GM12878 (cell line): Measurements from ENCODE around the gene COG2. TPM values are rescaled to one million over a fixed set of nuclear protein-coding genes. Genes with fewer than 3 reads are reported as not detected.

Source experiments
- ATAC-seq: fragments of 200-7000 bp; cut with Tn5 transposase; 3 replicates; pipeline ENCODE4 v1.9.1; 2020; ENCODE audit warnings: mild to moderate bottlenecking, moderate library complexity
- BruUV-seq: library from RNA; stranded (reverse); fragments of 400-500 nt; replicated peaks from 2 replicates; lab custom pipeline; 2021; lab: Mats Ljungman, UMichigan
- CTCF ChIA-PET: fragments of 300-600 bp; sonication (Branson Sonifier 250); formaldehyde crosslinking; extraction: SDS; loops from one replicate; lab custom pipeline; 2021; ENCODE audit warnings: inconsistent platforms; lab: Yijun Ruan, JAX
- POLR2A ChIA-PET: fragments of 350-600 bp; formaldehyde crosslinking; extraction: SDS; loops from one replicate; lab custom pipeline; 2021; ENCODE audit warnings: inconsistent platforms; lab: Charles Lee
- RAD21 ChIA-PET: fragments of 300-600 bp; sonication (Branson Sonifier 250); formaldehyde crosslinking; loops from one replicate; lab custom pipeline; 2023; ENCODE audit warnings: antibody characterized with exemption; ENCODE audit not compliant: unreplicated experiment; lab: Charles Lee
- SMC1A ChIA-PET: fragments of 300-600 bp; sonication (Branson Sonifier 250); formaldehyde crosslinking; loops from one replicate; lab custom pipeline; 2023; ENCODE audit not compliant: unreplicated experiment, uncharacterized antibody; lab: Charles Lee
- DNase-seq: peaks from one replicate; pipeline ENCODE4 v3.0.0-alpha.2; 2011; ENCODE audit warnings: low read depth, low spot score
- FAIRE-seq: peaks from 3 replicates; lab custom pipeline; 2011; peaks lifted over from hg19 to GRCh38; lab: Jason Lieb, UNC
- H2AFZ ChIP-seq: 2 replicates; pipeline ENCODE4 v1.6.0; 2011; ENCODE audit warnings: low read depth, low read length, control low read depth; ENCODE audit not compliant: control insufficient read depth
- H3K27ac ChIP-seq: 2 replicates; pipeline ENCODE4 v1.5.1; 2011; ENCODE audit warnings: control low read depth; ENCODE audit not compliant: control insufficient read depth, insufficient read depth
- H3K27me3 ChIP-seq, 2 experiments: replicated peaks in 1 of 2; 2 replicates each; pipeline versions ENCODE4 v1.6.0 to v1.6.1; 2011; ENCODE audit warnings: low read length in 1 of 2; ENCODE audit not compliant: control insufficient read depth in 2 of 2, insufficient read depth in 2 of 2
- H3K36me3 ChIP-seq, 2 experiments: 2 replicates each; pipeline ENCODE4 v1.5.1; 2011; ENCODE audit warnings: low read length in 1 of 2; ENCODE audit not compliant: control insufficient read depth in 2 of 2, insufficient read depth in 2 of 2
- H3K4me1 ChIP-seq: 2 replicates; pipeline ENCODE4 v1.6.1; 2011; ENCODE audit warnings: mild to moderate bottlenecking, low read length, moderate library complexity, mixed read lengths; ENCODE audit not compliant: control insufficient read depth, insufficient read depth
- H3K4me2 ChIP-seq: 2 replicates; pipeline ENCODE4 v1.6.0; 2011; ENCODE audit warnings: control low read depth; ENCODE audit not compliant: control insufficient read depth, insufficient read depth
- H3K4me3 ChIP-seq: fragments of 200-600 bp; sonication (generic); 2 replicates; pipeline ENCODE4 v1.5.1; 2016
- H3K79me2 ChIP-seq: 2 replicates; pipeline ENCODE4 v1.6.0; 2011; ENCODE audit warnings: low read length; ENCODE audit not compliant: control insufficient read depth, insufficient read depth
- H3K9ac ChIP-seq: 2 replicates; pipeline ENCODE4 v1.8.0; 2011; ENCODE audit warnings: low read length, control low read depth, mixed read lengths; ENCODE audit not compliant: control insufficient read depth, insufficient read depth
- H3K9me3 ChIP-seq: replicated peaks from 3 replicates; pipeline ENCODE4 v1.5.1; 2011; ENCODE audit warnings: mild to moderate bottlenecking, low read length; ENCODE audit not compliant: control insufficient read depth, insufficient read depth
- H4K20me1 ChIP-seq: 2 replicates; pipeline ENCODE4 v1.6.0; 2011; ENCODE audit not compliant: control insufficient read depth, insufficient read depth
- BMI1 ChIP-seq: fragments of 450-650 bp; IDR thresholded peaks from 2 replicates; pipeline ENCODE4 v1.6.1; 2016; ENCODE audit warnings: mild to moderate bottlenecking, moderate library complexity, borderline replicate concordance
- CBX5 ChIP-seq: sonication (generic); IDR thresholded peaks from 2 replicates; pipeline ENCODE4 v1.6.1; 2016; ENCODE audit warnings: low read depth, moderate library complexity, mild to moderate bottlenecking, inconsistent platforms
- CHD4 ChIP-seq: fragments of 200-600 bp; sonication (generic); IDR thresholded peaks from 2 replicates; pipeline ENCODE4 v1.6.1; 2016; ENCODE audit warnings: mild to moderate bottlenecking
- FOXM1 ChIP-seq: IDR thresholded peaks from 2 replicates; pipeline ENCODE4 v1.6.1; 2012; ENCODE audit warnings: low read depth, mild to moderate bottlenecking, inconsistent platforms, low read length, moderate library complexity
- HDGF ChIP-seq: fragments of 450-650 bp; IDR thresholded peaks from 2 replicates; pipeline ENCODE4 v1.6.1; 2016; ENCODE audit warnings: antibody characterized with exemption
- IKZF2 ChIP-seq, 2 experiments: fragments of 450-650 bp; IDR thresholded peaks; 2 replicates each; pipeline ENCODE4 v1.6.1; 2017; ENCODE audit warnings: mild to moderate bottlenecking in 2 of 2, moderate library complexity in 2 of 2
- KDM1A ChIP-seq: fragments of 200-600 bp; sonication (generic); IDR thresholded peaks from 2 replicates; pipeline ENCODE4 v1.6.1; 2016; ENCODE audit warnings: borderline replicate concordance
- MYB ChIP-seq: fragments of 150-350 bp; IDR thresholded peaks from 2 replicates; pipeline ENCODE4 v1.6.1; 2014; ENCODE audit warnings: mild to moderate bottlenecking, low read depth, low read length, borderline replicate concordance
- PML ChIP-seq: IDR thresholded peaks from 2 replicates; pipeline ENCODE4 v1.6.1; 2012; ENCODE audit warnings: low read length, inconsistent platforms
- POLR2AphosphoS2 ChIP-seq: IDR thresholded peaks from 2 replicates; pipeline ENCODE4 v1.6.1; 2011; ENCODE audit warnings: low read depth, mild to moderate bottlenecking, low read length, improper control_type of control experiment, moderate library complexity
- RAD51 ChIP-seq: fragments of 450-650 bp; IDR thresholded peaks from 2 replicates; pipeline ENCODE4 v1.6.1; 2016; ENCODE audit warnings: moderate library complexity, mild to moderate bottlenecking, inconsistent platforms
- RB1 ChIP-seq: fragments of 450-650 bp; formaldehyde crosslinking; IDR thresholded peaks from 2 replicates; pipeline ENCODE4 v1.6.1; 2017; ENCODE audit warnings: mild to moderate bottlenecking, borderline replicate concordance
- YY1 ChIP-seq: IDR thresholded peaks from 2 replicates; pipeline ENCODE4 v1.6.1; 2011; ENCODE audit warnings: low read depth, mild to moderate bottlenecking, low read length
- ZBED1 ChIP-seq: IDR thresholded peaks from 2 replicates; pipeline ENCODE4 v1.6.1; 2016; ENCODE audit warnings: borderline replicate concordance
- ZNF217 ChIP-seq: fragments of 450-650 bp; IDR thresholded peaks from 2 replicates; pipeline ENCODE4 v1.6.1; 2017; ENCODE audit warnings: antibody characterized with exemption, mild to moderate bottlenecking
- ZNF592 ChIP-seq: fragments of 450-650 bp; IDR thresholded peaks from 2 replicates; pipeline ENCODE4 v1.6.1; 2017; ENCODE audit warnings: mild to moderate bottlenecking, moderate library complexity
- WGBS: methylation state at CpG from one replicate; pipeline ENCODE4 v1.1.6; 2016; ENCODE audit warnings: low lambda C conversion rate; ENCODE audit not compliant: insufficient replicate concordance, insufficient coverage; ENCODE audit errors: missing lambda C conversion rate; 5-methylcytosine and 5-hydroxymethylcytosine counted together
- in situ Hi-C: fragments of 300-500 bp; cut with MboI; formaldehyde crosslinking; loops from 9 replicates; pipeline ENCODE4 v1.14.3; 2018; ENCODE audit warnings: mixed read lengths
- intact Hi-C: fragments of 100-400 bp; cut with micrococcal nuclease; formaldehyde crosslinking; loops from one replicate; pipeline ENCODE4 v1.14.2; 2022; ENCODE audit not compliant: unreplicated experiment
- polyA plus RNA-seq, 11 experiments: library from polyadenylated mRNA; depleted of rRNA in 4 of 11; unstranded in 6 of 11; stranded (reverse) in 5 of 11; fragments of >200 nt; fragmentation: Nextera tagmentation in 4 of 11; fragmentation: Illumina TruSeq in 1 of 11; extraction: Ambion mirVana in 4 of 11; extraction: Trizol in 1 of 11; gene quantifications; 1 replicate in 1 of 11; 2 replicates in 10 of 11; pipeline versions ENCODE4 v1.2.1 to v1.2.3, GENCODE V29; 2011 to 2016; ENCODE audit warnings: inconsistent platforms in 2 of 11, missing spikeins in 2 of 11, low read depth in 1 of 11
- total RNA-seq, 4 experiments: library from RNA; depleted of rRNA in 3 of 4; stranded (reverse); fragments of >200 nt in 3 of 4; fragmentation: Illumina TruSeq in 1 of 4; extraction: Trizol in 1 of 4; gene quantifications; 2 replicates each; pipeline versions ENCODE4 v1.2.1 to v1.2.3, GENCODE V29; 2013 to 2021

COG2 gene
- total and polyA plus RNA-seq, 10 of the 15 experiments (the other 5 are each of a cell fraction or from before 2014, with no cell fraction given), result 15.0 to 31.5 (median 28.3) TPM

- TF ChIP-seq MYB (no peak), RAD51 (no peak), ZNF217 (no peak)
These were observed 50.9 kb downstream of the COG2 start (continued) for GRCh38 chr1:230693221-230693620.

- CTCF ChIA-PET, result no interaction called here
- no peak overlapping the region for H3K27ac ChIP-seq
- H3K9ac ChIP-seq, result no peak overlapping the region
- RAD21 ChIA-PET, result no interaction called here
- no peak overlapping the region for H2AFZ ChIP-seq
- POLR2A ChIA-PET, result no interaction called here
- peaks cover 9 to 16% of the 10 kb centered on the region in 2 experiments for H3K36me3 ChIP-seq
- ATAC-seq, result no peak
- DNase-seq, result no peak
- BruUV-seq, result no TSS peak
- no peaks in the 10 kb centered on the region for H3K9me3 ChIP-seq
- WGBS, result 87% methylated on average over 8 of the region's 8 CpGs
- no peaks in the 10 kb centered on the region for H3K27me3 ChIP-seq
- H3K4me2 ChIP-seq, result no peak overlapping the region
- no peaks in the 10 kb centered on the region for H3K4me1 ChIP-seq
- in situ Hi-C loops, result no loop called here
- intact Hi-C loops, result no loop called here
- no peak for TF ChIP-seq CHD4
- TF ChIP-seq HDGF, result no peak
- SMC1A ChIA-PET, result no interaction called here
- H4K20me1 ChIP-seq, result no peaks in the 10 kb centered on the region
- H3K79me2 ChIP-seq, result no peaks in the 10 kb centered on the region
- no peak for FAIRE-seq
- H3K4me3 ChIP-seq, result no peak overlapping the region
These were observed 51.5 kb downstream of the COG2 start for GRCh38 chr1:230693777-230694176.

GRCh38 chr1:230694464-230694863 lies 52.2 kb downstream of the COG2 start:
- ChIA-PET RAD21 (no interaction called here), SMC1A (no interaction called here), POLR2A (no interaction called here), CTCF (no interaction called here)
- H3K4me3 ChIP-seq, result no peak overlapping the region
- H3K79me2 ChIP-seq, result no peaks in the 10 kb centered on the region
- H3K4me1 ChIP-seq, result no peaks in the 10 kb centered on the region
- H3K27me3 ChIP-seq, result no peaks in the 10 kb centered on the region
- FAIRE-seq (no peak), ATAC-seq (no peak), DNase-seq (no peak)
- in situ Hi-C loops, result no loop called here
- no peaks in the 10 kb centered on the region for H3K9me3 ChIP-seq
- BruUV-seq, result no TSS peak
- H3K27ac ChIP-seq, result no peak overlapping the region
- H4K20me1 ChIP-seq, result no peaks in the 10 kb centered on the region
- H3K36me3 ChIP-seq, result peaks cover 9 to 14% of the 10 kb centered on the region in 2 experiments
- 96% methylated on average over 4 of the region's 4 CpGs for WGBS
- intact Hi-C loops, result no loop called here
- H2AFZ ChIP-seq, result no peak overlapping the region
- H3K9ac ChIP-seq, result no peak overlapping the region
- no peak overlapping the region for H3K4me2 ChIP-seq
- TF ChIP-seq RB1 (no peak), ZBED1 (no peak), ZNF592 (no peak), KDM1A (no peak), POLR2AphosphoS2 (no peak), CBX5 (no peak), IKZF2 (IDR thresholded peaks at IDR 0.05) (no peak), BMI1 (no peak), PML (no peak), FOXM1 (no peak), YY1 (no peak)
